Measurements from ENCODE around the gene RAB12.

Gene RAB12

DNA sequence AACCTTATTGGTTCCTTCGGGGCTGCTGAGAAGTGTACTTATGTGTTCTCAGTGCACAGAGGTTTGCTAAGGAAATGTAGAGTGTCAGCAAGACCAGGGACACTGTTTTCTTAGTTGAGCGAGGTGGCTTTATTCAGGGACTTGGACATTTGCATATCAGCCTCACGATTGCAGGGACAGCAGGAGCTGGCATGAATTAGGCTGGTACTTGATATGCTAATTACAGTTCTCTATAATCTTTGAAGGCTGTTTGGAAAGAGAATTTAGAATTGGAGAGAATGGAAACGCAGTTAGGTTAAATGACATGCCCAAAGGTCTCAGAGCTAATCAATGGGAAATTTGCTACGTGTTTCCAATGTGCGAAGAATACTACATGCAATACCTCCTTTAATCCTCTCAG, 77.4 kb downstream of the RAB12 start:
- no peak for FAIRE-seq

DNA sequence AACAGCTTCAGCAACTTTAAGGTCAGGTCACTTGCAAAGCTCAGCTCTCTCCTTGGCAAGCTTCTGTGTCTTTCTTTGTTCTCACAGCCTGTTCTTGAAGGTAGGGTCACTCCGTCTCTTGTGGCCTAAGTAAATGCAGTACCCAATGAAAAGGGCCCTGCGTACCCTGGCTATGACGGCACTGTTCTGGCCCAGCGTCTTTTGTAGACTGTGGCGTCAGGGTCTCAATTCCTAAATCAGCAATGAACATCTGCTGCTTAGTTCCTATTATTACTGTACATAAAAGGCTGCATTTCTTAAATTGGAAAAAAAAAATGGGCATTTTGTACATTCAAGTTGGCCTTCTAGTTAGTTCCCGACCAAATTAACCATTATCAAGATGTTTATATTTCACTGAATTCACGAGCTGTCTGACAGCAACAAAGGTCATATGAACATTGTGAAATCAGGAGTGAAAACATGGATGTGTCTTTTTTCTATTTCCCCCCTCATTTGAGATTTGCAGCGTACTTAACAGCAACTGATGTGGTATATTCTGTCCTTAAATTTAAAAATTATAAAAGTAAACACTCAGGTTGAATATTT, 79.1 kb downstream of the RAB12 start:
- FAIRE-seq: no peak

DNA sequence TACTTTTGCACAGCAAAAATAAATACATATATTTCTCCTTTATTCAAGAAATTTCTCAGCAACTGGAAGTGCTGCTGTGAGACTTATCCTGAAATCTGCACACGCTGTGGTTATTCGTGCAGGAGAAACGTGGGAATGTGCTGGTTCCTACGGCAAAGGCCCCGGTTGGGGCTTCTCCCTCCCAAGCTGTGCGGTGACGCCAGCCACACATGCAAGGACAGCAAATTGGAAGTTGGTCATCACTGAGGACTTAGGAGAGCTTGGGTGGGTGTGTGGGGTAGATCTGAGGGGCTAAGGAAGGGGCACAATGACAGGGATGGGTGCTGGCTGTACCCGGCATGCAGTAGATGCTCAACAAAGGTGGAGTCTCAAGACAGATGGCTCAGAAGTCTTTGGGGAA, 79.6 kb downstream of the RAB12 start:
- FAIRE-seq: no peak
